Amygdala (tissue), 56 donors: Measurements from ENCODE around the gene DDX42.
A peak's percentile ranks its signal among the peaks of the same experiment; 100 is the strongest.

Experiments
- DNase-seq, 56 donors: peaks; one replicate each; lab custom pipeline; 2025; lab: John Stamatoyannopoulos, UW

DDX42 gene

DNA sequence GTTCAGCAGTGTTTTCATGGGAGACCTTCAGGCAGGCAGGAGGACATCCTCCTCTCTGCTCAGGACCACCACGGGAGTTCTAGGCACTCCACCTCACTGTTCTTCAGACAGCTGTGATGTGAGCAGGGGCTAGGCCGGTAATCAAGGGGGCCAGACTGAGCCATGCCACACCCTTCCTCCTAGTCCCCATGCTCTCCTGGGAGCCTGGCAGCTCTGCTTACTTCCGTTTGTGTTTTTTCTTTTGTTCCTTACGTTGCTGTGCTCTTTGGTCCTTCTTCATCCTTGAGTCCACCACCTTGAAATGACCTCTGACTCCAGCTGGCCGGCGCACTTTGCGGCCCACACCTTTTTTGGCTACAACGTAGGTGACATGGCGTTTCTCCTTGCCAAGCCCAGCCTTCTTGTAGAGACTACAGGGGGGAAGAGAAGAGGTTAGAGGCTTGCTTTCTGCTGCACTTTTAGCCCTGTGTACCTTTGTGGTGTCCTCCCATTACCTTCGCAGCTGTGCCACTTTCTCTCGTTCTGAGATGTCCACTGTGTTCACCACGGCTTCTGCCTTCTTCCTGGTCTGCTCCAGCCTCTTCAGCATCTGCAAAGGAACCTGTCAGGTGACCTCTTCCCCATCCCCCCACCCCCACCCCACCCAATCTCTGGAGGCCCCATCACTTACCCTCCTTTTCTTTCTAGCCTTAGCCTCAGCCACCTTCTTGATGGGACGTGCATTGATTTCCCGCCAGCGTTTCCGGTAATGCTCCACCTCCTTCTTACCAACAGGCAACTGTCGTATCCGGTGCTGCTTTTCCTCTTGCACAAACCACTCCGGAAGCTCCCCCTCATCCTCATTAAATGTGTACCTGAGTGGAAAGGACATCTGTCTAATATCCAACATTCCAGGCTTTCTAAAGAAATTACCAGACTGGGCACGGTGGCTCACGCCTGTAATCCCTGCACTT lies 45.9 kb downstream of the DDX42 start:
- no peak for DNase-seq

DNA sequence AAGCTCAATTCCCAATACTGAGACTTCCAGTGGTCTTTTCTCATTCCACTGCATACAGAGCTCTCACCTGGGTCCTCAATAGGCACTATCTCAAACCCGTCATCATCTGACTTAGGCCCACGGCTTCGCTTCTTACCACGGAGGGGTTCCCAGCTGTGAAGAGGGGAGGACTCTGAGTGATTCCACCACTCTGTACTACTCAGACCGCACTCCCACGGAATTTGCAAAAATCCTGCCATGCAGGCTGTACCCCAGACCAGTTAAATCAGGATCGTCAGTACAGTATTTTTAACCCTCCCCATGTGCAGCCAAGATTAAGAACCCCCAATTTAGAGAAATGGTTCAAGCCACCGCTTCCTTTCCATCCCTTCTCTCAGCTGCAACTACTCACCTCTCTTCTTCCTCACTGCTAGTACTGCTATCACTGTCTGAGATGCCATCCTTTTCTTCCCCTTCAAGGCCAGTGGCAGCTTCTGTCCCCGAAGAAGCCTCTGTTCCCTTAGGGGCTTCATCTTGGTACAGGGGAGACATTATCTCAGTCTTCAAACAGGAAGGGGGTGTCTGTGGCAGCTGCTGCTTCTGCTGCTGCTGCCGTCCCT lies 47.1 kb downstream of the DDX42 start:
- DNase-seq: no peak

- DNase-seq: no peak
Observed at GRCh38 chr17:63821804-63822203, 47.8 kb downstream of the DDX42 start.

GRCh38 chr17:63822537-63822936 lies 48.6 kb downstream of the DDX42 start:
- no peak for DNase-seq

DNA sequence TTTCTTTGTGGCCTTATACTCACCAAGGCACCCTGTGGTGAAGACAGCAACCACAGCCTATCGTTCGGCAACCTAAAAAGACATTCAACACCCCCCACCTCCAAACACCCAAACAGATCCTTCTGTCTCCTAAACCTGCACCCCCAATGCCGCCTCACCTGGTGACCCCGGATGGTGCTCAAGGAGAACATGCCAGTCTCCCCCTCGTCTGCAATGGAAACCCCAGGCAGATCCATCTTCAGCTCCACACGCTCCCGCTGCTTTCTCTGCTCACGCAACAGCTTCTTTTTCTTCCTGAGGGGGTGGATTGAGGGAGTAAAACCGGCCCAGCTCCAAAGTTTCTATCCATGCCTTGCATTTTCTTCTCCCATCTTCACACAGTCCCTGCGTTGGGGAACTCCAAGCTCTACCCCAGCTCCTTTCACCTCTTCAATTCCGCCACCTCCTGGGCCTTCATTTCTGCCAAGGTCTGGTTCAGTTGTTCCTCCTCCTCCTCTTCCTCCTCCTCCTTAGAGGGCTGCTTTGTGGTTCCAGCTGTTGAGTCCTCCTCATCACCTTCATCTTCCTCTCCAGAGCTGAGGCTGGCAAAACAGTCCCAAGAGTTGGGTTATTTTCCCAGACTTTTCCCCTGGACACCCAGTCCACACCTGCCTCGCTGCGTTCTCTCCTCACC lies 49.8 kb downstream of the DDX42 start:
- no peak for DNase-seq

GRCh38 chr17:63824362-63824761 lies 50.4 kb downstream of the DDX42 start:
- DNase-seq: no peak

GRCh38 chr17:63826468-63827001 lies 52.6 kb downstream of the DDX42 start:
- no peak for DNase-seq

DNA sequence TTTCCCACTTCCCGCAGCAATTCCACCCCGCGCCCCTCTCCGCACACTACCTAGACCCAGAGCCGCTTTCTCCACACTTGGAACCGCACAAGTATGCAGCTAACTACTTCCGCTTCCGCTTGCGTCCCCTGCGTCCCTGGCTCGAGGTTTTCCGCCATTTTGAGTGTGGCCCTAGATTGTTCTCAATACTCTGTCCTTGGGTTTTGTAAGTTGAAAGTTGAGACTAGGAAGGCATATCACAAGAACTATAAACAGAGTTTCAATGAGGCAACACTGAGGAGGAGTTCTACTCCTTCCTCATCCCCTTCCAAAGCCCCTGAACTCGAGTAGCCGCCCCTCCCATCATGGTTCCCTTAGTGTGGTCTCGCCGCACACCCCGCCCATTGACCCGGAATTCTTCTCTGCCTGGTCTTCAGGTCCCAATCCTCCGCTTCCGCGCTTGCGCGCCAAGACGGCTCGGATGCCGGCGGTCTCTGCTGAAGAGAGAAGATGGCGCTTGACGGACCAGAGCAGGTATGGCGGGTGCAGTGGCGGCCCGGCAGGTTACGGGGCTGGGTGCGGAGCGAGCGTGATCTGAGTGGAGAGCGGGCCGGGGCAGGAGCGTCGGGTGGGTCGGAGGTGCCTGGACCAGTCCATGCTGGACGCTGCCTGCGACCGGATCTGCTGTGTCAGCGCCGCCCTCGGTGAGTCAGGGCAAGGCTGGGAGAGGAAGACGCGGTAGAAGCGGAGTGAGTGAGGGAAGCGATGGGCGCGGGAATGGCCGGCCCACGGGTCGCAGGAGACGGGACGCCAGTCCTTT lies 53.2 kb downstream of the DDX42 start, which contains the start of the genes FTSJ3 and PSMC5:
Gene FTSJ3 (minus strand): TSS at position 662 of the 799 bp plus-strand sequence. CDS start 761 bp downstream, outside the sequence.
Gene PSMC5 (plus strand): TSS at position 430 of the 799 bp plus-strand sequence. CDS start 60 bp downstream, at position 490.
- DNase-seq: peak; percentile 77 to 98 (median 94)

GRCh38 chr17:63827801-63828221 lies 53.8 kb downstream of the DDX42 start:
- no peak for DNase-seq

DNA sequence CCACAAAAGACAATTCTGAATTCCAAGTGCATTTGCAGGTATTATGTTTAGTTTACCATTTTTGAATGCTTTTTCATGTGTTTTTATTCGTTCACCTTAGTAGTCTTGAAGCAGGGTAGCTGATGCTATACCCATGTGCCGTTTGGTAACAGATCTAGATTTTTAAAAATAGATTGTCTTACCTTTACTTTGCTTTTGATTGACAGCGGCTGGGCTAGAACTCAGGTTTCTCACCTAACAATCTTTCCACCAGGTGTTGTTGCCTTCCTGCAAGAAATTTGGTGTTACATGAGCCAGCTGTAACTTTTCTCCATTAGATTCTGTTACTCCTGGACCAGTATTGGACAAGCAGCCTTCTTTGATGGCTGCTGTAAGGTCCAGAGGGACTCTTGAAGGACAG lies 55.0 kb downstream of the DDX42 start:
- no peak for DNase-seq

GRCh38 chr17:63830278-63830677 lies 56.3 kb downstream of the DDX42 start:
- no peak for DNase-seq

- DNase-seq: no peak
Observed at GRCh38 chr17:63830904-63831491, 57.0 kb downstream of the DDX42 start.

DNA sequence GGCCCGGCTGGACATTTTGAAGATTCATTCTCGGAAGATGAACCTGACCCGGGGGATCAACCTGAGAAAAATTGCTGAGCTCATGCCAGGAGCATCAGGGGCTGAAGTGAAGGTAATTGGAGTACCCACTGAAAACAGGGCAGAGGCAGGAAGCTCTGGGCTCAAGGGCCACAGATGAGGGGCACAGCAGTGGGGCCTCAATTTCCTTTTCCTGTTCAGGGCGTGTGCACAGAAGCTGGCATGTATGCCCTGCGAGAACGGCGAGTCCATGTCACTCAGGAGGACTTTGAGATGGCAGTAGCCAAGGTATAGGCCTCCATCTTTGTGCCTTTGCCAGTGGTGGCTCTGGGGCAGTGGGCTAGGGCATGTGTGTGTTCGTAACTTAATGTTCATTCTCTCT lies 57.5 kb downstream of the DDX42 start:
- DNase-seq: no peak

DNA sequence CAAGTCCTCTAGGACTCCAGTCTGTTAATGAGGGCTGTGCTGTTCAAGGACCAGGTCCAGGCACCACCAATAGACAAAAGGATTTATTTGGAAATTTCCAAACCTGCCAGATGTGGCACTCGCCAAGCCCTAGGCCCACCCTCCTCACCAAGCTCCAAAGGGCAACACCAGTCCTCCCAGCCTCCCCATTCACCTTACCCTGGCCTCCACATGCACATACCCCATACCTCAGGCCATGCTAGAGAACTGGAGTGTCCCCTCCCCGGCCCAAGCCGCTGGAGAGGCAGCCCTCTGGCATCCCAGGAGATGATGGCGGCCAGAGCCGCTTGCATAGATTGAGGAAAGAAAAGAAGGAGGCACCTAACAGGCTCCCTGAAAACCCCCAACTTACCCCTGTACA lies 58.0 kb downstream of the DDX42 start:
- DNase-seq: no peak

DNA sequence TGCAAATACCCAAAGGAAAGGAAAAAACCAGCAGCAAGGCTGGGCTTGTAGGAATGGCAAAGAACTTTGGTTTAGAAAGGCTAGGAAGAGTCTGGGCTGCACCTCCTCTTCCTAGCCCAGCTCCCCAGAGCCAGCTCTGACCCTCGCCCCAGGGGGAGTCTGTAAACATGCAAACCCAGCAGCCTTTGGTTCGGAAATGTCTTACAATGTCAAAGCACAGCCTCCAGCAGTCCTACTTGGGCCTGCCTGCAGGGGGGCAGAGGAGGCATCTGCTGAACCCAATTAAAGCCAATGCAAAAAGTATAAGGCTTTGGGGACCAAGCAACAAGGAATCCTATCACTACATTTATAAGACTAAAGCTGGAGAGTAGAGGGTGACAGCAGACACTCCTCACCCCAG lies 58.5 kb downstream of the DDX42 start:
- DNase-seq: no peak

DNA sequence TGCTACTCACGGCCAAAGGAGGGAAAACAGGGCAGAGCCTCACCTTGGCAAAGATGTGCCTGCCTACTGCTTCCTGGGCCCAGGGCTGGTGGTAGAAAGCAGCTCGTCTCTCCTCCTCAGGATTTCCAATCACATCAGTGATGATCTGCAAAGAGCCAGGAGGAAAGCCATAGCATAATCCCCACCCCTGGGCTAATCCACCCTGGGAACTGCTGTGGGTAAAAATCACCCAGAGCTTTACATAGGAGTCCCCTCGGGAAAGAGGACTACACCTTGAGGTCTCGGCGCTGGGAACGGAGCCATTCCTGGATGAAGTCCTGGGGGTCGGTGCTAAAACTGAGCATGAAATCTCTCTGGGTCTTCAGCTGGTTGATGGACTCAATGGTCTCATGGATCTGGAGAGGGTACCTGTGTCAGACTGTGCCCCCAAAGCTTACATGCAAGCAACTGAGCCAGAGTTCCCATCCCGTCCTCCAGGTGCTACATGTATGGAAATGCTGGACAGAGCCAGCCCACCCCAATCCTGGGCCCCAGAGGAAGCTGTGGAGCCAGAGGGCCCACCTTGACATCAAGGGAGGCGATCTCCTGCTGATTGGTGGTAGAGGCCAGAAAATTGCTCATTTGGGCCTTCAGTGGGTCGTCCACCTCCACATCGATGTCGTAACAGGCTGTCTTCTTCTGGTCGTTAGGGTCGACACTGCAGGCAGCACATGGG lies 59.2 kb downstream of the DDX42 start:
- no peak for DNase-seq

DNA sequence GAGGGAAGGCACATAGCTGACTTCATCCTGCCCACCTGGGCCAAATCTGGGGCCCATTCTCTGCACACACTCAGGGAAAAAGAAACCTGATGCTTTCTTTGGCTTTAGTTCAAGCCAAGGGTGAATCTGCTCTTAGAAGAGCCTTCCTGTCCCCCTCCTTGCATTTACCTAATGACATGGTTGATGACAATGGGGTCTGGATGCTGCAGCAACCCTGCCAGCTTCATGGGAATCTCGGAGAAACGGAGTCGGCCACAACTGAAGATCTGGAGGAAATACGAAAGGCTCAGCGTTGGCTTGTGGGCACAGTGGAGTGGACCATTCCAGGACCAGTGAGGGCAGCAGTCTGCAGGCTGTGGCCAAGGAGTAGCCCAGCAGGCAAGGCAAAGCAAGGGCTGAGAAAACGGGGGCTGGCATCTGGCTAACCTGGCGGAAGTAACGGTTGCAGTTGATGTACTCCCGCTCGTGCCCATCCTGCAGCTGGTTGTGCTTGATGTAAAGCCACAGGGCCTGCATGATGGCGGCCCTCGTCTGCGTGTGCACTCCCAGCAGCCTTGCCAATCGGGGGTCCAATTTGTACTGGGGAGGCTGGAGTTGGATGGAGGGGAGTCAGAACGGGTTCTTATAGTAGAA lies 59.9 kb downstream of the DDX42 start:
- DNase-seq: no peak

GRCh38 chr17:63834431-63835166 lies 60.6 kb downstream of the DDX42 start:
- peak in 37 of 56 donors; percentile 13 to 75 (median 41) for DNase-seq
